Purkinje cell (primary cell): ENCODE measurements around the gene CILP2. TPM values are rescaled to one million over a fixed set of nuclear protein-coding genes. Genes with fewer than 3 reads are reported as not detected.

Experiments
- polyA plus RNA-seq: library from polyadenylated mRNA; unstranded; fragments of >200 nt; fragmentation: Nextera tagmentation; gene quantifications from 2 replicates; pipeline ENCODE4 v1.2.1, GENCODE V29; 2014

CILP2 gene
- not detected in 2 replicates for polyA plus RNA-seq

GRCh38 chr19:19538061-19538784 is at the start of gene CILP2:
CILP2 (plus strand) TSS chr19:19538265; CDS start chr19:19538350, 85 bp downstream.

DNA sequence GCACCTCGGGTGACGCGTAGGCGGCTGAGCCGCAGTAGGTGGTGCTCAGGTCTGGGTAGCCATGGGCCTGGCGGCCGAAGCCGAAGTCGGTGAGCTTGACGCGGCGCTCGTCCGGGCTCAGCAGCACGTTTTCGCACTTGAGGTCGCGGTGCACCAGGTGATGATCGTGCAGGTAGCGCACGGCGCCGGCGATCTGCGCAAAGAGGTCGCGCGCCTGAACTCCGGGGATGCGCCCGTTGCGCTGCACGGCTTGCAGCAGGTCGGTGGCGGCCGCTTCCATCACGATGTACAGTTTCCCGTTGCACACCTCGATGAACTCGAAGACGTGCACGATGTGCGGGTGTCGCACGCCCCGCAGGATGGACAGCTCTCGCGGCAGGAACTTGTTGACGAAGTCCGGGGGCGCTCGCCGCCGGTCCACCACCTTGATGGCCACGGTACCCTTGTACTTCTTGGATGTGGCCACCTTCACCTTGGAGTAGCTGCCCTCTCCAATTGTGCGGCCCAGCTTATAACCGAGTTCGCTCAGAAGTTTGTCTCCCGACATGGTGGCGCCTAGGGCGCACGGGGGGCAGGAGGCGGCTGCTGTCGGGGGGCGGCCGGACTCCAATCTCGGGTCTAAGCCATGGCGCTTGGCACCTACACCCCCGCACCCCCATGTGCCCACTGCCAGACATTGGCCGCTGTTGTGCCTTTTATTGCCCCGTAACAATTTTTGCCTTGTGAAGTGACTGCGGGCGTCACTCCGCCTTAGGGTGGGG is 23.0 kb upstream of the CILP2 start, which contains the start of gene TSSK6:
TSS of gene TSSK6 (minus strand) at position 668 of the 761 bp plus-strand sequence. CDS start at position 547, 121 bp downstream.

GRCh38 chr19:19515642-19516519 is 22.2 kb upstream of the CILP2 start, which contains the start of gene NDUFA13:
NDUFA13 (plus strand) TSS chr19:19516225; CDS start chr19:19516239, 14 bp downstream.

DNA sequence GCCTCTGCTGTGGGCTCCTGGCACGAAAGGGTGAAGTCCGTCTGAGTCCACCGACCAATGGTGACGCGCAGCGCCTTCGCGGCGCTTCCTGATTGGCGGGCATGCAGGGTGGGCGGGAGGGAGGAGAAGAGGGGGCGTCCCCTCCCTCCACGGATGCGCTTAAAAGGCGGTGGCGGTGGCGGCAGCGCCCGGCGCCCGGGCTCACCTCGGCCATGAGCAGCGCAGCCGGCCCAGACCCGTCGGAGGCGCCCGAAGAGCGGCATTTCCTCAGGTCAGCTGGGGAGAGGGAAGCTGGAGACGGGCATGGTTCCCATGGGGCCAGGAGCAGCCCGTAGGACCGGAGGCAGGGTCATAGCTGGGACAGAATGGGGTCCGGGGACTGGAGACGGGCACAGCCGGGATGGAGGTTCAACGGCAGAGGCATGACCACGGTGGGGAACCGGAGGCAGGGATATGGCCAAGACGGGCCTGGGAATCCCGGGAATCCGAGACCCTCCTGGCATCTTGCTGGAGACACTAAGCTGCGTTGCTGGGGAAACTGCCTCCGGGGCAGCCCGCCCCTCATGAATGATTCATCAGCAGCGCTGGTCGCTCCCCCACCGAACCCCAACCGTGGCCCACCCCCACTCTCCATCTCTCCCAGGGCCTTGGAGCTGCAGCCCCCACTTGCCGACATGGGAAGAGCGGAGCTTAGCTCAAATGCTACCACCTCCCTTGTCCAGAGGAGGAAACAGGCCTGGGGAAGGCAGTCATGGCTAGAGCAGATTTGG is 9.2 kb upstream of the CILP2 start, which contains the start of gene YJEFN3:
TSS of gene YJEFN3 (plus strand) at position 191 of the 770 bp plus-strand sequence. CDS start at position 213, 22 bp downstream.

Other genes starting within 250 kb of the CILP2 start
- 1.7 and 2.6 TPM in 2 replicates for gene SUGP1, start 217.8 kb upstream of the CILP2 start, polyA plus RNA-seq
- gene MAU2, start 217.4 kb upstream of the CILP2 start, polyA plus RNA-seq: 1.9 and 3.4 TPM in 2 replicates
- 2.0 and 2.3 TPM in 2 replicates for gene GATAD2A, start 132.6 kb upstream of the CILP2 start, polyA plus RNA-seq
- not detected in 2 replicates for gene TSSK6, start 22.7 kb upstream of the CILP2 start, polyA plus RNA-seq
- gene NDUFA13, start 22.0 kb upstream of the CILP2 start, polyA plus RNA-seq: 897 and 952 TPM in 2 replicates
- gene YJEFN3, start 9.4 kb upstream of the CILP2 start, polyA plus RNA-seq: 5.5 and 14.2 TPM in 2 replicates
- not detected in 2 replicates for gene PBX4, start 80.4 kb downstream of the CILP2 start, polyA plus RNA-seq
- 0.40 TPM in 1 of 2 replicates, not detected in the other for gene LPAR2, start 90.0 kb downstream of the CILP2 start, polyA plus RNA-seq
- 0.09 and 0.11 TPM in 2 replicates for gene GMIP, start 105.4 kb downstream of the CILP2 start, polyA plus RNA-seq
- 4.0 and 5.4 TPM in 2 replicates for gene ATP13A1, start 125.4 kb downstream of the CILP2 start, polyA plus RNA-seq
- gene ZNF101, start 130.6 kb downstream of the CILP2 start, polyA plus RNA-seq: 3.6 and 9.1 TPM in 2 replicates
- 3.0 and 7.6 TPM in 2 replicates for gene ZNF14, start 194.8 kb downstream of the CILP2 start, polyA plus RNA-seq